MCF 10A (cell line): ENCODE measurements around the gene URB2. TPM values are rescaled to one million over a fixed set of nuclear protein-coding genes. Genes with fewer than 3 reads are reported as not detected.

Experiments
- BruUV-seq: library from RNA; stranded (reverse); fragments of 400-500 nt; replicated peaks from 2 replicates; lab custom pipeline; 2021; lab: Mats Ljungman, UMichigan
- CTCF ChIA-PET: fragments of 300-600 bp; sonication (Branson Sonifier 250); formaldehyde crosslinking; extraction: SDS; loops from one replicate; lab custom pipeline; 2021; ENCODE audit warnings: antibody characterized with exemption, inconsistent platforms; lab: Yijun Ruan, JAX
- POLR2A ChIA-PET: fragments of 300-600, 350-650 bp; sonication (Branson Sonifier 250); formaldehyde crosslinking; extraction: SDS; loops from one replicate; lab custom pipeline; 2020; ENCODE audit warnings: antibody characterized with exemption, inconsistent platforms; lab: Yijun Ruan, JAX
- DNase-seq: peaks from one replicate; pipeline ENCODE4 v3.0.0-alpha.2; 2018; ENCODE audit not compliant: unreplicated experiment
- H3K27ac Mint-ChIP-seq: one replicate; pipeline ENCODE4 v1.8.0; 2022; ENCODE audit warnings: mild to moderate bottlenecking, low read depth, mixed read lengths; ENCODE audit not compliant: unreplicated experiment
- H3K27me3 Mint-ChIP-seq: one replicate; pipeline ENCODE4 v1.8.0; 2022; ENCODE audit warnings: mixed read lengths; ENCODE audit not compliant: insufficient read depth, unreplicated experiment
- H3K36me3 Mint-ChIP-seq: one replicate; pipeline ENCODE4 v1.8.0; 2022; ENCODE audit warnings: mild to moderate bottlenecking, moderate library complexity, mixed read lengths; ENCODE audit not compliant: insufficient read depth, unreplicated experiment
- H3K4me1 Mint-ChIP-seq: one replicate; pipeline ENCODE4 v1.8.0; 2022; ENCODE audit warnings: mixed read lengths; ENCODE audit not compliant: insufficient read depth, unreplicated experiment
- H3K4me3 Mint-ChIP-seq: one replicate; pipeline ENCODE4 v1.8.0; 2022; ENCODE audit warnings: mild to moderate bottlenecking, moderate library complexity, mixed read lengths; ENCODE audit not compliant: unreplicated experiment
- H3K9me3 Mint-ChIP-seq: one replicate; pipeline ENCODE4 v1.8.0; 2022; ENCODE audit warnings: mixed read lengths; ENCODE audit not compliant: unreplicated experiment
- intact Hi-C: fragments of 100-400 bp; cut with micrococcal nuclease; formaldehyde crosslinking; loops from 2 replicates; pipeline ENCODE4 v1.14.1; 2022
- total RNA-seq: library from RNA; stranded (reverse); gene quantifications from 2 replicates; pipeline ENCODE4 v1.2.3, GENCODE V29; 2022
- TF ChIP-seq, protein P1 (sequence below): fragments of 200-600 bp; IDR thresholded peaks from one replicate; pipeline ENCODE4 v1.8.0; 2022; ENCODE audit warnings: antibody characterized with exemption, mild to moderate bottlenecking; ENCODE audit not compliant: unreplicated experiment

Gene URB2
- total RNA-seq, 1 experiment from 2014 or later: 35.5 TPM

DNA sequence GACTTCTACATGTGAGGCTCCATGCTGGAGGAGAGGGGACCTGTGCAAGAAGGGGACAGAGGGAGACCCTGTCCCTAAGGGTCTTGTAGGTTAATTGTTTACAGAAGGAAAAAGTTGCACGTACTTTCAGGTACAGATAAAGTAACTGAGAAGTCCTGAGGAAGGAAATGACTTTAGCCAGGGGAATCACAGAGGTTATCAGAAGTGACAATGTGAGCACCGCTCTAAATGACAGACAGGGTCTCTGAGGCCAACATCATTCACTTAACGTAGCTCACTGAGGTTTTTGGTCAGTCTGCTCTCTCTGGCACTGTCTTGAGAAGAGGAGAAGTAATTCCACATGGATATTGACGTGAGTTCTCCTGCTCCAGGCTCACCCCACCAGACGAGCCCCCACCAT, 12.1 kb upstream of the URB2 start:
- no peak overlapping the region for H3K27ac Mint-ChIP-seq
- intact Hi-C loops: no loop called here
- TF ChIP-seq, protein P1, sequence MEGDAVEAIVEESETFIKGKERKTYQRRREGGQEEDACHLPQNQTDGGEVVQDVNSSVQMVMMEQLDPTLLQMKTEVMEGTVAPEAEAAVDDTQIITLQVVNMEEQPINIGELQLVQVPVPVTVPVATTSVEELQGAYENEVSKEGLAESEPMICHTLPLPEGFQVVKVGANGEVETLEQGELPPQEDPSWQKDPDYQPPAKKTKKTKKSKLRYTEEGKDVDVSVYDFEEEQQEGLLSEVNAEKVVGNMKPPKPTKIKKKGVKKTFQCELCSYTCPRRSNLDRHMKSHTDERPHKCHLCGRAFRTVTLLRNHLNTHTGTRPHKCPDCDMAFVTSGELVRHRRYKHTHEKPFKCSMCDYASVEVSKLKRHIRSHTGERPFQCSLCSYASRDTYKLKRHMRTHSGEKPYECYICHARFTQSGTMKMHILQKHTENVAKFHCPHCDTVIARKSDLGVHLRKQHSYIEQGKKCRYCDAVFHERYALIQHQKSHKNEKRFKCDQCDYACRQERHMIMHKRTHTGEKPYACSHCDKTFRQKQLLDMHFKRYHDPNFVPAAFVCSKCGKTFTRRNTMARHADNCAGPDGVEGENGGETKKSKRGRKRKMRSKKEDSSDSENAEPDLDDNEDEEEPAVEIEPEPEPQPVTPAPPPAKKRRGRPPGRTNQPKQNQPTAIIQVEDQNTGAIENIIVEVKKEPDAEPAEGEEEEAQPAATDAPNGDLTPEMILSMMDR: no peak
- no peaks in the 10 kb centered on the region for H3K27me3 Mint-ChIP-seq
- no peak for DNase-seq
- peaks cover 57% of the 10 kb centered on the region for H3K36me3 Mint-ChIP-seq
- H3K4me1 Mint-ChIP-seq: no peaks in the 10 kb centered on the region
- H3K4me3 Mint-ChIP-seq: no peak overlapping the region
- CTCF ChIA-PET: interaction anchor here (1.3 kb wide), 1 partner anchor 56 kb away, joined by 6 read pairs; no protein-coding TSS in a partner anchor
- BruUV-seq: no TSS peak
- POLR2A ChIA-PET: interaction anchor here (1.9 kb wide), 1 partner anchor 11 kb away, joined by 12 read pairs; no protein-coding TSS in a partner anchor
- H3K9me3 Mint-ChIP-seq: no peaks in the 10 kb centered on the region

DNA sequence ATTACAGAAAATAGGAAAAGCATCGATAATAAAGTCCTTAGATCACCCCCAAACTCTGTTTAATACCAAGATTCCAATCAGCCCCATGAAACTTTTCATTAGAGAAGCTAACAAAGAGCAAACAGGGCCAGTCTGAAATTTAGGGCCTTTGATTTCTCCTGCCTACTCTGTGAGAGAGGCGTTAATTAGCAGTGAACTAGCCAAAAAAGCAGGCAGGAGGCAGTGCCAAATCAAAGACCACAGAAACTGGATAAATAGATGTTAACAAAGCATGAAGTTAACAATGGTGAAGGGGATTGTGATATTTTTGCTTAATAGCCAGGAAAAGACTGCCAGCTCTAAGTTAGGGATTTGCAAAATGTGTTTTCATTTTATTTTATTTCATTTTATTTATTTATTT, 11.3 kb upstream of the URB2 start:
- intact Hi-C loops: no loop called here
- no TSS peak for BruUV-seq
- no peak for DNase-seq
- Mint-ChIP-seq H3K27ac (no peak overlapping the region), H3K4me3 (no peak overlapping the region), H3K27me3 (no peaks in the 10 kb centered on the region), H3K4me1 (peaks cover 4% of the 10 kb centered on the region), H3K9me3 (no peaks in the 10 kb centered on the region), H3K36me3 (peaks cover 49% of the 10 kb centered on the region)
- POLR2A ChIA-PET: interaction anchor here (0.9 to 1.9 kb wide), 2 partner anchors 10 to 56 kb away, joined by 5 to 12 read pairs; partner anchors contain the start of gene ABCB10
- CTCF ChIA-PET: no interaction called here
- TF ChIP-seq, protein P1: no peak

DNA sequence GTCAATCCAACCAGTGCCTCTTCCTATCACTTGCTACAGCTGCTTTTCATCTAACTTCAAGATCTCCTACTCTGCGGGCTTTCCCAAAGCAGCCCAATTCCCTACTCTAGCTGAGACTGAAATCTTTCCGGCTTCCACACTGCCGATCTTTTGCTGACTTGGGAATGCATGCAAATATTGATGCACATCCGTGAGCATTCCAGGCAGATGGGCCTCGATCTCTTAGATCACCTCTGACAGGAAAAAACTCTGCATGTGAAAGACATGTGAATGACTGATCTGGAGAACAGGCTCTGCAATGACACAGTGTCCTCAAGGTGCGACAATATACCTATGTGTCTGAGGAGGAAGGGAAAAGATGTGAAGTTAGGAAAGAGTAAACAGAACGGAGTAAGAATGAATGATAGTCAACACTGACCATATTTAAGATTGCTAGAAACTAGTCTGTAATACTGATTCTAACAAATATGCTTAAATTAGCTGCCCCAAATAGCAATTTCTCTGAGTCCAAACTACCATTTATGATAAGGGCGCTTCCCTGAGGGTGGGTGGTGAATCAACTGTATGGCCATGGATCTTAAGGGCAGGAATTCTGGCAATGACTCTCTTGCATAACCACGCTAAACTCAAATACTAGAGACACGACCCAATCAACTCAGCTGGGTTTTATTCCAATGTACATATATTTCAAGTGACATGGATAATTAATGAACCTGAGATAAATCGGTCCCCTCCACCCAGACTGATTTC, 8.5 kb upstream of the URB2 start:
- BruUV-seq: no TSS peak
- Mint-ChIP-seq H3K36me3 (peaks cover 21% of the 10 kb centered on the region), H3K4me3 (no peak overlapping the region), H3K27me3 (no peaks in the 10 kb centered on the region), H3K27ac (no peak overlapping the region), H3K9me3 (no peaks in the 10 kb centered on the region), H3K4me1 (peaks cover 27% of the 10 kb centered on the region)
- TF ChIP-seq, protein P1: no peak
- POLR2A ChIA-PET: interaction anchor here (1.4 to 15.3 kb wide), 2 partner anchors 54 to 59 kb away, joined by 4 to 375 read pairs; partner anchors contain the start of gene ABCB10
- CTCF ChIA-PET: no interaction called here
- no peak for DNase-seq
- intact Hi-C loops: no loop called here

DNA sequence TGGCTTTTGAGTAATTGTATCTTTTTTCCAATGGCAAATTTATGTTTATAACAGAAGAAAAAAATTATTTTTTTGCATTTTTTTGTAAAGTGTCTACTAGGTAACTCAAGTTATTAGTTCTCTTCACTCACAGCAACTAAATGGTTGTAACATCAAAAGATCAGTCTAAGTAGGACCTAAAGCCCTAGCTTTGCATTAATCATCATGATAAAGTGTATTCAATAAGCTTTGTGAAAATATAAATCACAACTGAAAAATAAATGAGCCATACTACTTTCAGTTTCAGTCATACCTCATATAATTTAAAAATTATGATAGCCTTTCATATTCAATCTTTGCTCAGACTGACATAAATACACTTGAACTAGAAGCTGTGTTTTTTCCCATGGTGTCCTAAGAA, 7.0 kb upstream of the URB2 start:
- POLR2A ChIA-PET: interaction anchor here (0.6 to 15.3 kb wide), 8 partner anchors 14 to 1747 kb away, joined by 3 to 375 read pairs (median 3); partner anchors contain the start of genes ABCB10, EXOC8 and SPRTN
- CTCF ChIA-PET: interaction anchor here (1.0 kb wide), 1 partner anchor 14 kb away, joined by 3 read pairs; no protein-coding TSS in a partner anchor

More for the DNA sequence above, 7.0 kb upstream of the URB2 start:
- no peaks in the 10 kb centered on the region for H3K27me3 Mint-ChIP-seq
- H3K36me3 Mint-ChIP-seq: peaks cover 6% of the 10 kb centered on the region
- intact Hi-C loops: no loop called here
- DNase-seq: no peak
- peak overlapping the region; percentile 10 for H3K27ac Mint-ChIP-seq
- H3K9me3 Mint-ChIP-seq: no peaks in the 10 kb centered on the region
- no TSS peak for BruUV-seq
- no peak overlapping the region for H3K4me3 Mint-ChIP-seq
- peaks cover 37% of the 10 kb centered on the region for H3K4me1 Mint-ChIP-seq
- TF ChIP-seq, protein P1: no peak
